ENCODE measurements around the gene PIEZO2. TPM values are rescaled to one million over a fixed set of nuclear protein-coding genes. Genes with fewer than 3 reads are reported as not detected.

The PIEZO2 gene
- total RNA-seq, 3 donors from 2014 or later (not counting 1 experiment from before 2014, with no cell fraction given) = not detected

DNA sequence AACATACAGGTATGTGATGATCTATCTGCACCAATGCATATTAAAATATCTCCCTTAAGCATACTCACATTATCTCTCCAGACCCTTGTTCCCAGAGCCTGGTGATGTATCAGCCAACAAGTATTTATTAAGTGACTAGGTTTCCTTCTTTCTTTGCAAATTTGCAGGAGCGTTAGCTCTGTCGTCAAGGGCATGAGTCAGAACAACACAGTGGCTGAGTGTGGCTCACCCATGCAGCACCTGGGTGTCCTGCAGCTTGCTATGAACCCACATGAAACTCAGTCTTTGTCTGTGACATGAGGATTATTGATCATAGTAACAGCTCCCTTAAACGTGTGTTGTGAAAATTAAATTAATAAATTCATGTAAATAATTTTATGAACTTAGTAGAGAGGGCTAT lies 96.6 kb downstream of the PIEZO2 start:
- Mint-ChIP-seq H3K36me3 (no peaks in the 10 kb centered on the region), H3K4me3 (no peak overlapping the region), H3K4me1 (no peaks in the 10 kb centered on the region), H3K27ac (no peak overlapping the region), H3K9me3 (peaks cover 0 to 2% of the 10 kb centered on the region in 2 donors), H3K27me3 (ENCODE audit: low read depth in 2 of 2) (no peaks in the 10 kb centered on the region)
- Histone ChIP-seq H3K4me1 (ENCODE audit: control insufficient read depth, insufficient read depth, low read length) (no peaks in the 10 kb centered on the region), H3K9me3 (ENCODE audit: control insufficient read depth, insufficient read depth, low read length) (no peaks in the 10 kb centered on the region), H3K27ac (ENCODE audit: low read length) (no peak overlapping the region), H3K36me3 (ENCODE audit: control insufficient read depth, insufficient read depth, low read length) (no peaks in the 10 kb centered on the region), H3K27me3 (ENCODE audit: control insufficient read depth, insufficient read depth, low read length) (no peaks in the 10 kb centered on the region), H3K4me3 (ENCODE audit: low read length) (no peak overlapping the region)
- ATAC-seq (no peak), DNase-seq (no peak)
- intact Hi-C loops (cut with micrococcal nuclease) = no loop called here
- TF ChIP-seq, protein P1, sequence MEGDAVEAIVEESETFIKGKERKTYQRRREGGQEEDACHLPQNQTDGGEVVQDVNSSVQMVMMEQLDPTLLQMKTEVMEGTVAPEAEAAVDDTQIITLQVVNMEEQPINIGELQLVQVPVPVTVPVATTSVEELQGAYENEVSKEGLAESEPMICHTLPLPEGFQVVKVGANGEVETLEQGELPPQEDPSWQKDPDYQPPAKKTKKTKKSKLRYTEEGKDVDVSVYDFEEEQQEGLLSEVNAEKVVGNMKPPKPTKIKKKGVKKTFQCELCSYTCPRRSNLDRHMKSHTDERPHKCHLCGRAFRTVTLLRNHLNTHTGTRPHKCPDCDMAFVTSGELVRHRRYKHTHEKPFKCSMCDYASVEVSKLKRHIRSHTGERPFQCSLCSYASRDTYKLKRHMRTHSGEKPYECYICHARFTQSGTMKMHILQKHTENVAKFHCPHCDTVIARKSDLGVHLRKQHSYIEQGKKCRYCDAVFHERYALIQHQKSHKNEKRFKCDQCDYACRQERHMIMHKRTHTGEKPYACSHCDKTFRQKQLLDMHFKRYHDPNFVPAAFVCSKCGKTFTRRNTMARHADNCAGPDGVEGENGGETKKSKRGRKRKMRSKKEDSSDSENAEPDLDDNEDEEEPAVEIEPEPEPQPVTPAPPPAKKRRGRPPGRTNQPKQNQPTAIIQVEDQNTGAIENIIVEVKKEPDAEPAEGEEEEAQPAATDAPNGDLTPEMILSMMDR (IDR thresholded peaks at IDR 0.05) = no peak
- 92% methylated on average over 2 of the region's 3 CpGs for WGBS (ENCODE audit: insufficient coverage)

DNA sequence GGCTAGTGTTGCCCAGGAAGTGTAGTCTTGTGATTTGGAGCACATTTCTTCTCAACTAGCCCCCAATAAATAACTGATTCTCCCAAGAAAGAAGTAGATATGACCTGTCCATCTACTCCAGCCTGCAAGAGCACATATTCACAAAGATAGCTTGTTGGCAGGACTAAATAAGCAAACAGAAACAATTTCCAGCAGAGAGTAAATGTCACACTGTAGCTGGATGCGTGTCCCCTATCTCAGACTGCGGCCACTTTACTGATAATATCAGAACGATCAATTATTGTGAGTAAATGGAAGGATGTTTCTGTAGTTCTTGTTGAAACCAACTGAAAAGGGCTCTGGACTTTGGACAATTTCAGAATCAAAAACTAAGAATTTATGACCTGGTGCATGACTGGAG lies 97.9 kb downstream of the PIEZO2 start:
- intact Hi-C loops (cut with micrococcal nuclease) = no loop called here
- H3K36me3 Mint-ChIP-seq = no peaks in the 10 kb centered on the region
- no peaks in the 10 kb centered on the region for H3K9me3 ChIP-seq (ENCODE audit: control insufficient read depth, insufficient read depth, low read length)
- TF ChIP-seq, protein P1 (IDR thresholded peaks at IDR 0.05) = no peak
- ATAC-seq (no peak), DNase-seq (no peak)
- H3K27ac ChIP-seq (ENCODE audit: low read length) = no peak overlapping the region
- H3K4me3 Mint-ChIP-seq = no peak overlapping the region
- H3K4me3 ChIP-seq (ENCODE audit: low read length) = no peak overlapping the region
- H3K27me3 Mint-ChIP-seq (ENCODE audit: low read depth in 2 of 2) = no peaks in the 10 kb centered on the region
- H3K36me3 ChIP-seq (ENCODE audit: control insufficient read depth, insufficient read depth, low read length) = no peaks in the 10 kb centered on the region
- H3K4me1 ChIP-seq (ENCODE audit: control insufficient read depth, insufficient read depth, low read length) = no peaks in the 10 kb centered on the region
- no peaks in the 10 kb centered on the region for H3K9me3 Mint-ChIP-seq
- no peaks in the 10 kb centered on the region for H3K4me1 Mint-ChIP-seq
- H3K27ac Mint-ChIP-seq = no peak overlapping the region
- H3K27me3 ChIP-seq (ENCODE audit: control insufficient read depth, insufficient read depth, low read length) = no peaks in the 10 kb centered on the region
- WGBS (ENCODE audit: insufficient coverage) = 96% methylated on average over 3 of the region's 3 CpGs

DNA sequence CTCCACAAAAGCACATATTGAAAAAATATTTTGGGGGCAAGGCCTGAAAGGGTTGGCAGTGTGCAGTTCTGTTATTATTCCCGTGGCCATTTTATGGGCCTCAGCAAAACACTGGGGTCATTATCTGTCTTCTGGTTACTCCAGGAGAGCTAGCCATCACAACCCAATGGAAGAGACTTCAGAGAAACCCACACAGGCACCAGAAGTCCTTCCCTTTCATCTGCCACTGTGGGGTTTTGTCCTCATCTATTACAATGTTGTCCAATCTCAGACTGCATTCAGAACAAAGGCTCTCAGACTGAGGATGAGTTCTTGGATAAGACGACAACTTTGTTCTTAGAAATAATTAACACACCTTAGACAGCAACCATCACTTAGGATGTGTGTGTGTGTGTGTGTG lies 98.4 kb downstream of the PIEZO2 start:
- intact Hi-C loops (cut with micrococcal nuclease) = no loop called here
- ATAC-seq = no peak
- Histone ChIP-seq H3K9me3 (ENCODE audit: control insufficient read depth, insufficient read depth, low read length) (no peaks in the 10 kb centered on the region), H3K27ac (ENCODE audit: low read length) (no peak overlapping the region), H3K36me3 (ENCODE audit: control insufficient read depth, insufficient read depth, low read length) (no peaks in the 10 kb centered on the region), H3K4me3 (ENCODE audit: low read length) (no peak overlapping the region), H3K27me3 (ENCODE audit: control insufficient read depth, insufficient read depth, low read length) (no peaks in the 10 kb centered on the region), H3K4me1 (ENCODE audit: control insufficient read depth, insufficient read depth, low read length) (no peaks in the 10 kb centered on the region)
- H3K27me3 Mint-ChIP-seq (ENCODE audit: low read depth in 2 of 2) = no peaks in the 10 kb centered on the region
- TF ChIP-seq, protein P1 (IDR thresholded peaks at IDR 0.05) = no peak
- H3K27ac Mint-ChIP-seq = no peak overlapping the region
- 79% methylated on average over 1 of the region's 2 CpGs for WGBS (ENCODE audit: insufficient coverage)
- H3K36me3 Mint-ChIP-seq = no peaks in the 10 kb centered on the region
- no peaks in the 10 kb centered on the region for H3K4me1 Mint-ChIP-seq
- H3K9me3 Mint-ChIP-seq = no peaks in the 10 kb centered on the region
- DNase-seq = no peak
- no peak overlapping the region for H3K4me3 Mint-ChIP-seq

DNA sequence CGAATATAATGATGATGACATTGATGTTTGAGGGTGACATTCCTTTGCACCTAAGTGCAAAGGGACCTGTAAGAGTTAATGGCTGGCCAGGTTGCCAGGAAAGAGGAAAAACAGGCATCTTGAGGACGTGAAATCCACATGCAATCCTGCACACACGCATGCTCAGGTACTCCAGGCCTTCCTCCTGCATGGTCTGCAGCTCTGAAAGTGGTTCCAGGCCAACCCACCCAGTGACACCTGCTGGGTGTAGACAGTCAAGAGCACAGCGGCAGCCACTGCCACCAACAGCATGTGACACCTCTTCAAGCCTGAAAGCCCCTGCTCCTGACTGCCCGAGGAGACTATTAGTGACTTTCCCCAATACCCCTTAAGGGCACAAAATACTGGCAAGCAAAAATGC lies 101.6 kb downstream of the PIEZO2 start:
- Mint-ChIP-seq H3K9me3 (no peaks in the 10 kb centered on the region), H3K4me1 (no peaks in the 10 kb centered on the region), H3K36me3 (no peaks in the 10 kb centered on the region), H3K27ac (no peak overlapping the region), H3K27me3 (ENCODE audit: low read depth in 2 of 2) (no peaks in the 10 kb centered on the region), H3K4me3 (no peak overlapping the region)
- no peak overlapping the region for H3K27ac ChIP-seq (ENCODE audit: low read length)
- no peaks in the 10 kb centered on the region for H3K9me3 ChIP-seq (ENCODE audit: control insufficient read depth, insufficient read depth, low read length)
- H3K4me3 ChIP-seq (ENCODE audit: low read length) = no peak overlapping the region
- intact Hi-C loops (cut with micrococcal nuclease) = no loop called here
- no peaks in the 10 kb centered on the region for H3K27me3 ChIP-seq (ENCODE audit: control insufficient read depth, insufficient read depth, low read length)
- H3K36me3 ChIP-seq (ENCODE audit: control insufficient read depth, insufficient read depth, low read length) = no peaks in the 10 kb centered on the region
- ATAC-seq (no peak), DNase-seq (no peak)
- TF ChIP-seq, protein P1 (IDR thresholded peaks at IDR 0.05) = no peak
- H3K4me1 ChIP-seq (ENCODE audit: control insufficient read depth, insufficient read depth, low read length) = no peaks in the 10 kb centered on the region
- 91% methylated on average over 5 of the region's 5 CpGs for WGBS (ENCODE audit: insufficient coverage)
